Measurements from ENCODE around the gene MAP3K20. TPM values are rescaled to one million over a fixed set of nuclear protein-coding genes. Genes with fewer than 3 reads are reported as not detected.
"Not testable (repeated sequence)": the region's sequence is repeated elsewhere in the genome, so short reads cannot be mapped to it uniquely, and the experiment has no call there.

Gene MAP3K20
- total and polyA plus RNA-seq, 2 donors = 11.2 to 15.1 TPM

DNA sequence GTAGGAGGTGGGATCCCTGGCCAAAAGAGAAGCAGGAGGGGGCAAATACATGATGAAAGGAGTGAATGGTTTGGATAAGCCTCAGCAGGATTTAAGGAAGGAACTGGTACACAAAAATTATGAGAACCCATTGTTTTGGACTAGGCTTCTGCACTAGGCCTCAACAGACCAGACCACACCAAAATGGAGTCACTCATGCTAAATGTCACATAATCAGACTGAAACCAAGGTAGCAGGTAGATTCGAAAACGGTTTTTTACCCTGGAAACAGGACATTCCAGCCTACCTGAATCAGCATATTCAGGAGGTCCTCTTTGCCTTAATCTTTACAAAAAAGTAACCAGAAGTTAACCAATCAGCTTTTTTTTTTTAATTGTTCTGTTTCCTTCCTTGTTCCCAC, 229.7 kb downstream of the MAP3K20 start:
- H3K4me3 ChIP-seq (ENCODE audit: low read length in 2 of 2) = no peak overlapping the region
- no peak for DNase-seq (ENCODE audit: low read depth in 6 of 9, low spot score in 9 of 9)
- no peaks in the 10 kb centered on the region for H3K4me1 ChIP-seq (ENCODE audit: control insufficient read depth in 2 of 2, insufficient read depth in 2 of 2, low read length in 2 of 2)
- 98% methylated on average over 2 of the region's 2 CpGs for WGBS
- no peaks in the 10 kb centered on the region for H3K27me3 ChIP-seq (ENCODE audit: control insufficient read depth in 2 of 2, insufficient read depth in 1 of 2, low read length in 1 of 2)
- peaks cover 0 to 8% of the 10 kb centered on the region in 2 donors for H3K9me3 ChIP-seq (ENCODE audit: control insufficient read depth in 2 of 2, insufficient read depth in 1 of 2, low read length in 1 of 2)
- H3K36me3 ChIP-seq (ENCODE audit: control insufficient read depth in 2 of 2, insufficient read depth in 2 of 2, low read length in 1 of 2) = no peaks in the 10 kb centered on the region
- no peak overlapping the region for H3K27ac ChIP-seq (ENCODE audit: low read depth in 1 of 2, low read length in 1 of 2)

DNA sequence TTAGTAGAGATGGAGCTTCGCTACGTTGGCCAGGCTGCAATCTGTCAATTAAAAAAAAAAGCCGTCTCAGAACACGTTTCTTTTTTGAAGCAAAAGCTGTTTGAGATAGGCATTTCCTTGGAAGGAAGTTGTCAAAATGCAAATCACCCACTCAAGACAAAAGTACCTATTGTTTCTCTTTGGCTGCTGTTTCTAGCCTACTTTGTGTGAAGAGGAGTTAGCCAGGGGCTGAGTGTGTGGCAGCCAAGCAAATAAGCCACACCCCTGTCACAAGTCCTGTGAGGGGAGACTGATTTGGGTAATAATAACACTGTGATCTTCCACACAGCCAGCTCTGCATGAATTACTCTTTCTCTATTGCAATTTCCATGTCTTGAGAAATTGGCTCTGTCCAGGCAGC, 231.6 kb downstream of the MAP3K20 start:
- Histone ChIP-seq H3K4me1 (ENCODE audit: control insufficient read depth in 2 of 2, insufficient read depth in 2 of 2, low read length in 2 of 2) (no peaks in the 10 kb centered on the region), H3K4me3 (ENCODE audit: low read length in 2 of 2) (no peak overlapping the region), H3K27ac (ENCODE audit: low read depth in 1 of 2, low read length in 1 of 2) (no peak overlapping the region), H3K36me3 (ENCODE audit: control insufficient read depth in 2 of 2, insufficient read depth in 2 of 2, low read length in 1 of 2) (no peaks in the 10 kb centered on the region), H3K27me3 (ENCODE audit: control insufficient read depth in 2 of 2, insufficient read depth in 1 of 2, low read length in 1 of 2) (no peaks in the 10 kb centered on the region), H3K9me3 (ENCODE audit: control insufficient read depth in 2 of 2, insufficient read depth in 1 of 2, low read length in 1 of 2) (peaks cover 0 to 8% of the 10 kb centered on the region in 2 donors)
- no peak for DNase-seq (ENCODE audit: low read depth in 6 of 9, low spot score in 9 of 9)
- whole genome bisulfite sequencing = 41% methylated on average over 4 of the region's 4 CpGs

- DNase-seq (ENCODE audit: low read depth in 6 of 9, low spot score in 9 of 9); H3K4me3 ChIP-seq (ENCODE audit: low read length in 2 of 2); H3K4me1 ChIP-seq (ENCODE audit: control insufficient read depth in 2 of 2, insufficient read depth in 2 of 2, low read length in 2 of 2); H3K9me3 ChIP-seq (ENCODE audit: control insufficient read depth in 2 of 2, insufficient read depth in 1 of 2, low read length in 1 of 2); H3K27ac ChIP-seq (ENCODE audit: low read depth in 1 of 2, low read length in 1 of 2); H3K36me3 ChIP-seq (ENCODE audit: control insufficient read depth in 2 of 2, insufficient read depth in 2 of 2, low read length in 1 of 2); H3K27me3 ChIP-seq (ENCODE audit: control insufficient read depth in 2 of 2, insufficient read depth in 1 of 2, low read length in 1 of 2): not testable (repeated sequence)
- 87% methylated on average over 5 of the region's 5 CpGs for WGBS
These were observed 233.7 kb downstream of the MAP3K20 start for GRCh38 chr2:173309370-173309769.

GRCh38 chr2:173311844-173312606, 236.4 kb downstream of the MAP3K20 start:
- Histone ChIP-seq H3K27me3 (ENCODE audit: control insufficient read depth in 2 of 2, insufficient read depth in 1 of 2, low read length in 1 of 2) (no peaks in the 10 kb centered on the region), H3K27ac (ENCODE audit: low read depth in 1 of 2, low read length in 1 of 2) (no peak overlapping the region), H3K36me3 (ENCODE audit: control insufficient read depth in 2 of 2, insufficient read depth in 2 of 2, low read length in 1 of 2) (no peaks in the 10 kb centered on the region), H3K9me3 (ENCODE audit: control insufficient read depth in 2 of 2, insufficient read depth in 1 of 2, low read length in 1 of 2) (peaks cover 0 to 8% of the 10 kb centered on the region in 2 donors), H3K4me1 (ENCODE audit: control insufficient read depth in 2 of 2, insufficient read depth in 2 of 2, low read length in 2 of 2) (no peaks in the 10 kb centered on the region), H3K4me3 (ENCODE audit: low read length in 2 of 2) (no peak overlapping the region)
- DNase-seq (ENCODE audit: low read depth in 6 of 9, low spot score in 9 of 9) = peak in 1 of 9 donors; percentile 4
- WGBS = 92% methylated on average over 9 of the region's 9 CpGs

Data from thymus (tissue), 11 donors.